H9 (cell line): ENCODE results near the gene RNF32. TPM values are rescaled to one million over a fixed set of nuclear protein-coding genes. Genes with fewer than 3 reads are reported as not detected.
A peak's percentile ranks its signal among the peaks of the same experiment; 100 is the strongest.

Experiments used
- DNase-seq: peaks from one replicate; pipeline ENCODE4 v3.0.0-alpha.2; 2017
- H2AFZ ChIP-seq: one replicate; pipeline ENCODE4 v1.6.1; 2013; ENCODE audit warnings: mild to moderate bottlenecking, low read length, control low read depth, moderate library complexity
- H2AK5ac ChIP-seq: 2 replicates; pipeline ENCODE4 v1.6.1; 2013; ENCODE audit warnings: low read length, control low read depth, mixed read lengths; ENCODE audit not compliant: insufficient read length
- H2BK120ac ChIP-seq: one replicate; pipeline ENCODE4 v1.6.1; 2013; ENCODE audit warnings: low read depth, mild to moderate bottlenecking, low read length, control low read depth, inconsistent platforms; ENCODE audit not compliant: poor library complexity, severe bottlenecking
- H2BK12ac ChIP-seq: 2 replicates; pipeline ENCODE4 v1.6.1; 2013; ENCODE audit warnings: low read length, control low read depth, mixed read lengths, low read depth; ENCODE audit not compliant: insufficient read length
- H2BK15ac ChIP-seq: 2 replicates; pipeline ENCODE4 v1.6.1; 2013; ENCODE audit warnings: low read depth, low read length, control low read depth
- H2BK20ac ChIP-seq: one replicate; pipeline ENCODE4 v1.6.1; 2013; ENCODE audit warnings: low read depth, mild to moderate bottlenecking, low read length, control low read depth, inconsistent platforms; ENCODE audit not compliant: poor library complexity, severe bottlenecking
- H2BK5ac ChIP-seq: 2 replicates; pipeline ENCODE4 v1.6.1; 2013; ENCODE audit warnings: low read length, control low read depth, mixed read lengths; ENCODE audit not compliant: insufficient read length
- H3K14ac ChIP-seq: 2 replicates; pipeline ENCODE4 v1.6.1; 2013; ENCODE audit warnings: low read length, control low read depth; ENCODE audit not compliant: insufficient read depth
- H3K18ac ChIP-seq: 2 replicates; pipeline ENCODE4 v1.6.1; 2013; ENCODE audit warnings: low read depth, mild to moderate bottlenecking, mixed read lengths, low read length, control low read depth; ENCODE audit not compliant: insufficient read length
- H3K23ac ChIP-seq: 2 replicates; pipeline ENCODE4 v1.6.1; 2013; ENCODE audit warnings: low read length, control low read depth, mixed read lengths, low read depth; ENCODE audit not compliant: insufficient read length
- H3K23me2 ChIP-seq: 2 replicates; pipeline ENCODE4 v1.6.1; 2013; ENCODE audit warnings: low read depth, mild to moderate bottlenecking, mixed read lengths, low read length, control low read depth; ENCODE audit not compliant: insufficient read length, poor library complexity, severe bottlenecking
- H3K27ac ChIP-seq: 2 replicates; pipeline ENCODE4 v1.5.1; 2013; ENCODE audit warnings: low read length, control low read depth, mixed read lengths, low read depth; ENCODE audit not compliant: insufficient read length
- H3K27me3 ChIP-seq: 2 replicates; pipeline ENCODE4 v1.6.1; 2013; ENCODE audit warnings: low read length, control low read depth, inconsistent platforms; ENCODE audit not compliant: insufficient read depth
- H3K4ac ChIP-seq: 2 replicates; pipeline ENCODE4 v1.6.1; 2013; ENCODE audit warnings: low read depth, mild to moderate bottlenecking, control low read depth, inconsistent platforms, low read length, moderate library complexity
- H3K4me1 ChIP-seq: 2 replicates; pipeline ENCODE4 v1.6.1; 2013; ENCODE audit warnings: low read length, control low read depth, inconsistent platforms; ENCODE audit not compliant: insufficient read depth
- H3K4me2 ChIP-seq: 2 replicates; pipeline ENCODE4 v1.6.1; 2013; ENCODE audit warnings: low read length, control low read depth, mixed read lengths; ENCODE audit not compliant: insufficient read length, insufficient read depth
- H3K56ac ChIP-seq: 2 replicates; pipeline ENCODE4 v1.6.1; 2013; ENCODE audit warnings: low read depth, mild to moderate bottlenecking, mixed read lengths, low read length, control low read depth; ENCODE audit not compliant: insufficient read length
- H3K79me1 ChIP-seq: 2 replicates; pipeline ENCODE4 v1.6.1; 2013; ENCODE audit warnings: low read depth, mild to moderate bottlenecking, moderate library complexity, low read length, control low read depth, inconsistent platforms; ENCODE audit not compliant: insufficient read depth, poor library complexity, severe bottlenecking
- H3K79me2 ChIP-seq: 2 replicates; pipeline ENCODE4 v1.6.1; 2013; ENCODE audit warnings: low read length, control low read depth, inconsistent platforms; ENCODE audit not compliant: insufficient read depth
- H3K9ac ChIP-seq: 2 replicates; pipeline ENCODE4 v1.6.1; 2013; ENCODE audit warnings: low read length, control low read depth, mixed read lengths; ENCODE audit not compliant: insufficient read length; ENCODE audit errors: extremely low read depth
- H3K9me3 ChIP-seq: one replicate; pipeline ENCODE4 v1.6.1; 2013; ENCODE audit warnings: low read depth, low read length, inconsistent platforms; ENCODE audit not compliant: control insufficient read depth
- H3T11ph ChIP-seq: one replicate; pipeline ENCODE4 v1.6.1; 2013; ENCODE audit warnings: mild to moderate bottlenecking, low read length, control low read depth, inconsistent platforms
- H4K20me1 ChIP-seq: one replicate; pipeline ENCODE4 v1.6.1; 2013; ENCODE audit not compliant: control insufficient read depth, insufficient read length, insufficient read depth
- H4K5ac ChIP-seq: 2 replicates; pipeline ENCODE4 v1.6.1; 2013; ENCODE audit warnings: low read depth, mild to moderate bottlenecking, mixed read lengths, low read length, control low read depth; ENCODE audit not compliant: insufficient read length
- H4K8ac ChIP-seq: replicated peaks from 2 replicates; pipeline ENCODE4 v1.6.1; 2013; ENCODE audit warnings: low read length, control low read depth, mixed read lengths, low read depth; ENCODE audit not compliant: insufficient read length
- H4K91ac ChIP-seq: 2 replicates; pipeline ENCODE4 v1.6.1; 2013; ENCODE audit warnings: low read depth, mild to moderate bottlenecking, moderate library complexity, mixed read lengths, low read length, control low read depth; ENCODE audit not compliant: insufficient read length
- H3K27ac Mint-ChIP-seq, 3 experiments: 2 replicates in 2 of 3; 3 replicates in 1 of 3; pipeline ENCODE4 v1.8.0; 2020 to 2021; ENCODE audit warnings: mixed read lengths in 3 of 3, mild to moderate bottlenecking in 1 of 3, moderate library complexity in 1 of 3
- H3K27me3 Mint-ChIP-seq: 2 replicates; pipeline ENCODE4 v1.8.0; 2021; ENCODE audit warnings: low read depth, mild to moderate bottlenecking, moderate library complexity, mixed read lengths
- H3K36me3 Mint-ChIP-seq, 3 experiments: 2 replicates in 2 of 3; 3 replicates in 1 of 3; pipeline ENCODE4 v1.8.0; 2020 to 2021; ENCODE audit warnings: low read depth in 3 of 3, mixed read lengths in 3 of 3; ENCODE audit not compliant: insufficient read depth in 1 of 3
- H3K4me1 Mint-ChIP-seq, 2 experiments: 2 replicates each; pipeline ENCODE4 v1.8.0; 2020; ENCODE audit warnings: mixed read lengths in 2 of 2
- H3K4me3 Mint-ChIP-seq, 2 experiments: 2 replicates in 1 of 2; 3 replicates in 1 of 2; pipeline ENCODE4 v1.8.0; 2020 to 2021; ENCODE audit warnings: mild to moderate bottlenecking in 2 of 2, mixed read lengths in 2 of 2, moderate library complexity in 1 of 2
- H3K9me3 Mint-ChIP-seq, 2 experiments: 2 replicates in 1 of 2; 3 replicates in 1 of 2; pipeline ENCODE4 v1.8.0; 2020; ENCODE audit warnings: mild to moderate bottlenecking in 2 of 2, mixed read lengths in 2 of 2, moderate library complexity in 1 of 2
- WGBS: extraction: QIAGEN DNeasy Blood & Tissue Kit; methylation state at CpG from one replicate; pipeline ENCODE4 v1.1.7; 2013; ENCODE audit warnings: missing lambda C conversion rate, low lambda C conversion rate, mixed read lengths; ENCODE audit not compliant: insufficient read length; ENCODE audit errors: extremely low coverage; 5-methylcytosine and 5-hydroxymethylcytosine counted together
- total RNA-seq: library from RNA; stranded (reverse); gene quantifications from 2 replicates; pipeline ENCODE4 v1.2.1, GENCODE V29; 2021
- TF ChIP-seq, protein P1 (sequence below): fragments of 200-600 bp; sonication (generic); conservative IDR thresholded peaks from 3 replicates; pipeline ENCODE4 v1.8.0; 2021; ENCODE audit warnings: antibody characterized with exemption, mild to moderate bottlenecking

RNF32 gene
- total RNA-seq, 1 experiment from 2014 or later, result 0.90 TPM

DNA sequence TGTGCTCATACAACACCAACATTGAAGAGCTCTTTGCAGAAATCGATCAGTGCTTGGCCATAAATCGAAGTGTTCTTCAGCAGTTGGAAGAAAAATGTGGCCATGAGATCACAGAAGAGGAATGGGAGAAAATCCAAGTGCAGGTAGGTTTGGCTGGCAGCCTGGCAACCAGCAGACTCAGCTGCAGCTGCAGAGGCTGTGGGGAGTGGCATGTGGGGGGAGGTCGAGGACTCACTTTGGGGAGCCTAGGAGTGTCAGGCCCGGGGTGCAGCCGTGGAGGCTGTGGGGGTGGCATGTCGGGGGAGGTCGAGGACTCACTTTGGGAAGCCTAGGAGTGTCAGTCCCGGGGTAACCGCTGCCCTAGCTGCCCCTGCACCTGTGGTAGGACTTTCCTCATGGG, 35.1 kb downstream of the RNF32 start:
- no peak for DNase-seq

More for the DNA sequence above, 35.1 kb downstream of the RNF32 start:
- Histone ChIP-seq H2BK15ac (no peak overlapping the region), H3K14ac (no peak overlapping the region), H3K9me3 (no peaks in the 10 kb centered on the region), H3K27ac (no peak overlapping the region), H4K5ac (no peak overlapping the region), H3K79me2 (no peaks in the 10 kb centered on the region), H4K20me1 (no peaks in the 10 kb centered on the region), H3K4me1 (no peaks in the 10 kb centered on the region), H3T11ph (no peak overlapping the region), H3K4me2 (no peak overlapping the region), H2AFZ (no peak overlapping the region), H3K23me2 (no peaks in the 10 kb centered on the region), H2BK120ac (no peak overlapping the region), H3K4ac (no peak overlapping the region), H2AK5ac (no peak overlapping the region), H2BK20ac (no peak overlapping the region), H3K23ac (no peak overlapping the region), H4K8ac (no peak overlapping the region), H3K18ac (no peak overlapping the region), H4K91ac (no peak overlapping the region), H2BK5ac (no peak overlapping the region), H3K9ac (no peak overlapping the region), H3K56ac (no peak overlapping the region), H3K79me1 (no peaks in the 10 kb centered on the region), H3K27me3 (no peaks in the 10 kb centered on the region), H2BK12ac (no peak overlapping the region)
- no CpG with 5 or more reads among the region's 9 CpGs for WGBS
- Mint-ChIP-seq H3K36me3 (peaks cover 14 to 26% (median 20%) of the 10 kb centered on the region in 3 experiments), H3K4me3 (no peak overlapping the region), H3K4me1 (peaks cover 18 to 25% of the 10 kb centered on the region in 2 experiments), H3K27ac (peak overlapping the region in 1 of 3 experiments; percentile 39; a peak in 3 of 7 replicates), H3K9me3 (no peaks in the 10 kb centered on the region; a peak in 1 of 5 replicates), H3K27me3 (no peaks in the 10 kb centered on the region)
- TF ChIP-seq, protein P1, sequence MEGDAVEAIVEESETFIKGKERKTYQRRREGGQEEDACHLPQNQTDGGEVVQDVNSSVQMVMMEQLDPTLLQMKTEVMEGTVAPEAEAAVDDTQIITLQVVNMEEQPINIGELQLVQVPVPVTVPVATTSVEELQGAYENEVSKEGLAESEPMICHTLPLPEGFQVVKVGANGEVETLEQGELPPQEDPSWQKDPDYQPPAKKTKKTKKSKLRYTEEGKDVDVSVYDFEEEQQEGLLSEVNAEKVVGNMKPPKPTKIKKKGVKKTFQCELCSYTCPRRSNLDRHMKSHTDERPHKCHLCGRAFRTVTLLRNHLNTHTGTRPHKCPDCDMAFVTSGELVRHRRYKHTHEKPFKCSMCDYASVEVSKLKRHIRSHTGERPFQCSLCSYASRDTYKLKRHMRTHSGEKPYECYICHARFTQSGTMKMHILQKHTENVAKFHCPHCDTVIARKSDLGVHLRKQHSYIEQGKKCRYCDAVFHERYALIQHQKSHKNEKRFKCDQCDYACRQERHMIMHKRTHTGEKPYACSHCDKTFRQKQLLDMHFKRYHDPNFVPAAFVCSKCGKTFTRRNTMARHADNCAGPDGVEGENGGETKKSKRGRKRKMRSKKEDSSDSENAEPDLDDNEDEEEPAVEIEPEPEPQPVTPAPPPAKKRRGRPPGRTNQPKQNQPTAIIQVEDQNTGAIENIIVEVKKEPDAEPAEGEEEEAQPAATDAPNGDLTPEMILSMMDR, result no peak
